ENCODE data around the gene NUP160.
"Not testable (repeated sequence)": the region's sequence is repeated elsewhere in the genome, so short reads cannot be mapped to it uniquely, and the experiment has no call there.

Gene NUP160

GRCh38 chr11:47791774-47792430 is 56.2 kb downstream of the NUP160 start:
- no peak for DNase-seq (ENCODE audit: low spot score)

GRCh38 chr11:47790017-47790416 is 58.1 kb downstream of the NUP160 start:
- DNase-seq (ENCODE audit: low spot score) = not testable (repeated sequence)

- no peak for DNase-seq (ENCODE audit: low spot score)
Observed at GRCh38 chr11:47788181-47788580, 60.0 kb downstream of the NUP160 start.

GRCh38 chr11:47786373-47786772 is 61.8 kb downstream of the NUP160 start:
- DNase-seq (ENCODE audit: low spot score) = no peak

- no peak for DNase-seq (ENCODE audit: low spot score)
Observed at GRCh38 chr11:47784785-47785381, 63.3 kb downstream of the NUP160 start.

- no peak for DNase-seq (ENCODE audit: low spot score)
Observed at GRCh38 chr11:47783087-47783610, 65.0 kb downstream of the NUP160 start.

GRCh38 chr11:47778878-47779483 is 69.2 kb downstream of the NUP160 start:
- DNase-seq (ENCODE audit: low spot score) = no peak

- no peak for DNase-seq (ENCODE audit: low spot score)
Observed at GRCh38 chr11:47775240-47775869, 72.8 kb downstream of the NUP160 start.

GRCh38 chr11:47773882-47774281 is 74.3 kb downstream of the NUP160 start:
- DNase-seq (ENCODE audit: low spot score) = no peak

- DNase-seq (ENCODE audit: low spot score) = not testable (repeated sequence)
Observed at GRCh38 chr11:47769556-47769955, 78.6 kb downstream of the NUP160 start.

GRCh38 chr11:47768101-47768612 is 80.0 kb downstream of the NUP160 start:
- DNase-seq (ENCODE audit: low spot score) = peak; percentile 96

- DNase-seq (ENCODE audit: low spot score) = peak; percentile 29
Observed at GRCh38 chr11:47766509-47767227, 81.5 kb downstream of the NUP160 start.

- no peak for DNase-seq (ENCODE audit: low spot score)
Observed at GRCh38 chr11:47765086-47765485, 83.1 kb downstream of the NUP160 start.

GRCh38 chr11:47759291-47759690 is 88.9 kb downstream of the NUP160 start:
- not testable (repeated sequence) for DNase-seq (ENCODE audit: low spot score)

GRCh38 chr11:47756208-47756607 is 91.9 kb downstream of the NUP160 start:
- DNase-seq (ENCODE audit: low spot score) = no peak

- DNase-seq (ENCODE audit: low spot score) = no peak
Observed at GRCh38 chr11:47750725-47751124, 97.4 kb downstream of the NUP160 start.

- DNase-seq (ENCODE audit: low spot score) = not testable (repeated sequence)
Observed at GRCh38 chr11:47742494-47742893, 105.7 kb downstream of the NUP160 start.

- not testable (repeated sequence) for DNase-seq (ENCODE audit: low spot score)
Observed at GRCh38 chr11:47737817-47738216, 110.3 kb downstream of the NUP160 start.

- DNase-seq (ENCODE audit: low spot score) = no peak
Observed at GRCh38 chr11:47732271-47732670, 115.9 kb downstream of the NUP160 start.

GRCh38 chr11:47731475-47731874 is 116.7 kb downstream of the NUP160 start:
- DNase-seq (ENCODE audit: low spot score) = no peak

All from kidney capillary endothelial cell (primary cell).